H1 (cell line): Measurements from ENCODE around the gene ITPKB. TPM values are rescaled to one million over a fixed set of nuclear protein-coding genes. Genes with fewer than 3 reads are reported as not detected.

ENCODE experiments used
- CTCF ChIA-PET: fragments of 300-600 bp; sonication (Branson Sonifier 250); formaldehyde crosslinking; loops from one replicate; lab custom pipeline; 2021; ENCODE audit not compliant: partially characterized antibody; lab: Charles Lee
- POLR2A ChIA-PET: fragments of 300-600 bp; sonication (Branson Sonifier 250); formaldehyde crosslinking; loops from one replicate; lab custom pipeline; 2021; ENCODE audit warnings: inconsistent platforms; ENCODE audit not compliant: partially characterized antibody; lab: Charles Lee
- DNase-seq, 2 experiments: peaks; one replicate each; pipeline versions ENCODE4 v3.0.0 to v3.0.0-alpha.2; 2010 to 2022; ENCODE audit warnings: low spot score in 2 of 2, low read depth in 1 of 2, mixed read lengths in 1 of 2
- FAIRE-seq: peaks from 2 replicates; lab custom pipeline; 2011; peaks lifted over from hg19 to GRCh38; lab: Jason Lieb, UNC
- H2AFZ ChIP-seq: 2 replicates; pipeline ENCODE4 v1.8.1; 2012; ENCODE audit warnings: low read length, inconsistent platforms
- H2AK5ac ChIP-seq: 2 replicates; pipeline ENCODE4 v1.6.1; 2013; ENCODE audit warnings: low read depth, low read length
- H2BK120ac ChIP-seq: replicated peaks from 2 replicates; pipeline ENCODE3; 2013; ENCODE audit warnings: low read depth, low read length, inconsistent platforms
- H2BK12ac ChIP-seq: 2 replicates; pipeline ENCODE4 v1.6.1; 2013; ENCODE audit warnings: low read depth, low read length
- H2BK15ac ChIP-seq: 2 replicates; pipeline ENCODE4 v1.6.1; 2013; ENCODE audit warnings: low read length
- H2BK20ac ChIP-seq: 2 replicates; pipeline ENCODE4 v1.6.1; 2013; ENCODE audit warnings: low read length
- H2BK5ac ChIP-seq: 2 replicates; pipeline ENCODE4 v1.6.1; 2013; ENCODE audit warnings: low read depth, low read length
- H3K14ac ChIP-seq: 2 replicates; pipeline ENCODE4 v1.6.1; 2013; ENCODE audit warnings: inconsistent platforms; ENCODE audit not compliant: insufficient read length
- H3K18ac ChIP-seq: 2 replicates; pipeline ENCODE4 v1.6.1; 2013; ENCODE audit warnings: low read length; ENCODE audit errors: extremely low read depth
- H3K23ac ChIP-seq: 2 replicates; pipeline ENCODE4 v1.6.1; 2013; ENCODE audit warnings: inconsistent platforms; ENCODE audit not compliant: insufficient read length
- H3K23me2 ChIP-seq: 2 replicates; pipeline ENCODE4 v1.6.1; 2013; ENCODE audit warnings: low read depth, low read length
- H3K27ac ChIP-seq: 2 replicates; pipeline ENCODE4 v1.6.1; 2011; ENCODE audit warnings: low read depth, low read length, inconsistent platforms
- H3K27me3 ChIP-seq, 4 experiments: replicated peaks in 1 of 4; 1 replicate in 1 of 4; 2 replicates in 3 of 4; pipeline versions ENCODE4 v1.6.1 to v1.8.1; 2011 to 2013; ENCODE audit warnings: low read length in 3 of 4, mild to moderate bottlenecking in 3 of 4, inconsistent platforms in 2 of 4, mixed read lengths in 2 of 4, moderate library complexity in 1 of 4; ENCODE audit not compliant: control insufficient read depth in 3 of 4, insufficient read depth in 3 of 4; ENCODE audit errors: extremely low read depth in 1 of 4
- H3K36me3 ChIP-seq, 4 experiments: 2 replicates each; pipeline versions ENCODE4 v1.6.1 to v1.8.1; 2011 to 2013; ENCODE audit warnings: mild to moderate bottlenecking in 4 of 4, low read length in 3 of 4, moderate library complexity in 2 of 4, control low read depth in 1 of 4, inconsistent platforms in 1 of 4; ENCODE audit not compliant: insufficient read depth in 4 of 4, control insufficient read depth in 2 of 4
- H3K4ac ChIP-seq: replicated peaks from 2 replicates; pipeline ENCODE3; 2013; ENCODE audit warnings: low read length, low read depth, mixed read lengths, inconsistent platforms; ENCODE audit not compliant: insufficient read length
- H3K4me1 ChIP-seq, 4 experiments: replicated peaks in 1 of 4; 1 replicate in 1 of 4; 2 replicates in 3 of 4; pipeline versions ENCODE4 v1.6.1 to v1.8.1; 2011 to 2013; ENCODE audit warnings: low read length in 3 of 4, inconsistent platforms in 2 of 4, mixed read lengths in 1 of 4; ENCODE audit not compliant: insufficient read depth in 4 of 4, control insufficient read depth in 3 of 4
- H3K4me2 ChIP-seq, 2 experiments: 2 replicates each; pipeline versions ENCODE4 v1.6.1 to v1.8.1; 2011 to 2013; ENCODE audit warnings: low read depth in 2 of 2, low read length in 2 of 2, control low read depth in 1 of 2, inconsistent platforms in 1 of 2, mild to moderate bottlenecking in 1 of 2; ENCODE audit not compliant: insufficient read depth in 1 of 2
- H3K4me3 ChIP-seq, 4 experiments: fragments of 200-600, 300-600 bp in 1 of 4; sonication (generic), shearing (Covaris generic), sonication (Bioruptor Twin) in 1 of 4; 2 replicates each; pipeline versions ENCODE4 v1.5.1 to v1.8.1; 2011 to 2016; ENCODE audit warnings: low read length in 4 of 4, low read depth in 3 of 4, control low read depth in 2 of 4, inconsistent platforms in 2 of 4, mild to moderate bottlenecking in 2 of 4, mixed read lengths in 1 of 4, moderate library complexity in 1 of 4; ENCODE audit not compliant: insufficient read depth in 2 of 4; ENCODE audit errors: extremely low read depth in 1 of 4
- H3K56ac ChIP-seq: replicated peaks from 2 replicates; pipeline ENCODE3; 2013; ENCODE audit warnings: low read depth, mild to moderate bottlenecking, mixed read lengths, low read length, inconsistent platforms; ENCODE audit not compliant: insufficient read length
- H3K79me1 ChIP-seq: 2 replicates; pipeline ENCODE4 v1.6.1; 2013; ENCODE audit warnings: low read depth, low read length, control low read depth
- H3K79me2 ChIP-seq, 2 experiments: 2 replicates each; pipeline versions ENCODE4 v1.6.1 to v1.8.1; 2012 to 2013; ENCODE audit warnings: low read length in 2 of 2, mild to moderate bottlenecking in 2 of 2, inconsistent platforms in 1 of 2; ENCODE audit not compliant: insufficient read depth in 2 of 2, control insufficient read depth in 1 of 2
- H3K9ac ChIP-seq, 4 experiments: replicated peaks in 1 of 4; 1 replicate in 1 of 4; 2 replicates in 3 of 4; pipeline versions ENCODE4 v1.6.1 to v1.8.1; 2011 to 2013; ENCODE audit warnings: low read depth in 3 of 4, low read length in 3 of 4, control low read depth in 2 of 4, mild to moderate bottlenecking in 2 of 4, moderate library complexity in 2 of 4, inconsistent platforms in 1 of 4; ENCODE audit errors: extremely low read depth in 1 of 4
- H3K9me3 ChIP-seq, 2 experiments: 2 replicates each; pipeline versions ENCODE4 v1.6.1 to v1.8.1; 2012 to 2013; ENCODE audit warnings: mild to moderate bottlenecking in 2 of 2, moderate library complexity in 2 of 2, control low read depth in 1 of 2, inconsistent platforms in 1 of 2, low read depth in 1 of 2, low read length in 1 of 2, mixed read lengths in 1 of 2; ENCODE audit not compliant: insufficient read depth in 2 of 2
- H4K20me1 ChIP-seq, 2 experiments: replicated peaks in 1 of 2; 2 replicates each; pipeline versions ENCODE3 to v1.8.1; 2011 to 2013; ENCODE audit warnings: inconsistent platforms in 2 of 2, low read length in 2 of 2, mild to moderate bottlenecking in 1 of 2; ENCODE audit not compliant: insufficient read depth in 2 of 2, control insufficient read depth in 1 of 2
- H4K5ac ChIP-seq: 2 replicates; pipeline ENCODE4 v1.6.1; 2013; ENCODE audit warnings: low read length, low read depth, mixed read lengths, inconsistent platforms; ENCODE audit not compliant: insufficient read length
- H4K8ac ChIP-seq: 2 replicates; pipeline ENCODE4 v1.8.0; 2013; ENCODE audit warnings: mild to moderate bottlenecking, moderate library complexity, low read length, inconsistent platforms; ENCODE audit not compliant: insufficient read depth; ENCODE audit errors: extremely low read depth
- H4K91ac ChIP-seq: replicated peaks from 2 replicates; pipeline ENCODE3; 2013; ENCODE audit warnings: low read length, mixed read lengths, inconsistent platforms; ENCODE audit not compliant: insufficient read length
- BACH1 ChIP-seq: IDR thresholded peaks from 2 replicates; pipeline ENCODE4 v1.6.1; 2012; ENCODE audit warnings: low read length, improper control_type of control experiment
- GTF2F1 ChIP-seq: IDR thresholded peaks from 2 replicates; pipeline ENCODE4 v1.6.1; 2012; ENCODE audit warnings: low read depth, low read length, improper control_type of control experiment, borderline replicate concordance
- NANOG ChIP-seq: IDR thresholded peaks from 2 replicates; pipeline ENCODE4 v1.6.1; 2011; ENCODE audit warnings: low read length, low read depth, mild to moderate bottlenecking, inconsistent platforms; ENCODE audit not compliant: insufficient read depth, poor library complexity, severe bottlenecking
- RAD21 ChIP-seq, 2 experiments: IDR thresholded peaks in 1 of 2; conservative IDR thresholded peaks in 1 of 2; 2 replicates each; pipeline ENCODE4 v1.6.1; 2011; ENCODE audit warnings: low read depth in 2 of 2, low read length in 2 of 2, improper control_type of control experiment in 1 of 2, inconsistent platforms in 1 of 2, mild to moderate bottlenecking in 1 of 2, moderate library complexity in 1 of 2
- WGBS, 2 experiments: shearing (Covaris generic) in 1 of 2; methylation state at CpG; one replicate each; pipeline versions ENCODE4 v1.1.6 to v1.1.7; 2013 to 2015; ENCODE audit warnings: low lambda C conversion rate in 2 of 2, mixed read lengths in 2 of 2, inconsistent platforms in 1 of 2, low coverage in 1 of 2, missing lambda C conversion rate in 1 of 2; ENCODE audit not compliant: insufficient replicate concordance in 2 of 2, insufficient coverage in 1 of 2, insufficient read length in 1 of 2; ENCODE audit errors: extremely low coverage in 1 of 2, missing lambda C conversion rate in 1 of 2; 5-methylcytosine and 5-hydroxymethylcytosine counted together
- polyA plus RNA-seq, 7 experiments: library from polyadenylated mRNA; depleted of rRNA in 3 of 7; stranded (reverse) in 5 of 7; unstranded in 2 of 7; fragments of >200 nt in 5 of 7; fragments of 200-250 nt in 2 of 7; gene quantifications; 1 replicate in 5 of 7; 2 replicates in 1 of 7; 4 replicates in 1 of 7; pipeline versions ENCODE4 v1.2.1 to v1.2.3, GENCODE V29; 2011 to 2013; ENCODE audit warnings: missing spikeins in 2 of 7, mixed read lengths in 2 of 7
- total RNA-seq: library from RNA; stranded (reverse); fragmentation: NEBNext Ultra II Directional; extraction: Animal tissue kit (Norgen Biotek cat#: 25700); gene quantifications from 2 replicates; pipeline ENCODE4 v1.2.1, GENCODE V29; 2021

The ITPKB gene
- total and polyA plus RNA-seq, 2 of the 8 experiments (the other 6 are each of a cell fraction or from before 2014, with no cell fraction given), result 1.7 to 4.8 TPM

- Histone ChIP-seq H3K9ac (no peak overlapping the region), H2BK5ac (no peak overlapping the region), H3K79me2 (no peaks in the 10 kb centered on the region), H2AFZ (no peak overlapping the region), H3K23me2 (peaks cover 26% of the 10 kb centered on the region), H2AK5ac (no peak overlapping the region), H3K79me1 (no peaks in the 10 kb centered on the region), H2BK20ac (0 out of 2 replicates have a peak overlapping the region, but pooled peaks have one; percentile 7), H3K27ac (no peak overlapping the region), H3K4ac (no peak overlapping the region), H2BK12ac (no peak overlapping the region), H3K4me1 (peaks cover 7 to 25% (median 17%) of the 10 kb centered on the region in 4 experiments), H4K20me1 (no peaks in the 10 kb centered on the region), H2BK120ac (no peak overlapping the region), H2BK15ac (no peak overlapping the region), H3K4me3 (no peak overlapping the region), H3K9me3 (no peaks in the 10 kb centered on the region), H3K27me3 (peaks cover 0 to 50% (median 38%) of the 10 kb centered on the region in 4 experiments; a peak in 6 of 7 replicates), H4K5ac (no peak overlapping the region), H3K23ac (no peak overlapping the region), H4K91ac (no peak overlapping the region), H3K18ac (no peak overlapping the region), H3K14ac (no peak overlapping the region), H3K4me2 (no peak overlapping the region), H3K36me3 (no peaks in the 10 kb centered on the region), H3K56ac (no peak overlapping the region), H4K8ac (no peak overlapping the region)
- POLR2A ChIA-PET, result interaction anchor here (1.3 kb wide), 1 partner anchor 11 kb away, joined by 3 read pairs; no protein-coding TSS in a partner anchor
- FAIRE-seq (no peak), DNase-seq (no peak)
- TF ChIP-seq GTF2F1 (no peak), NANOG (no peak), BACH1 (no peak), RAD21 (IDR thresholded peaks at IDR 0.05 in 1 of 2, conservative IDR thresholded peaks at IDR 0.05 in 1 of 2; ENCODE audit: low read depth in 2 of 2, low read length in 2 of 2) (no peak)
- CTCF ChIA-PET, result interaction anchor here (0.7 to 1.8 kb wide), 6 partner anchors 23 to 108 kb away, joined by 3 to 4 read pairs (median 3); no protein-coding TSS in a partner anchor
- 87% methylated on average over 3 of the region's 3 CpGs; no CpG with 5 or more reads in 1 of the 2 experiments for WGBS, 2 experiments
Measured at GRCh38 chr1:226734611-226735153, 4.4 kb downstream of the ITPKB start.
